ENCODE results near the gene EBPL. TPM values are rescaled to one million over a fixed set of nuclear protein-coding genes. Genes with fewer than 3 reads are reported as not detected.

The EBPL gene
- polyA plus RNA-seq, 3 donors = 10.2 to 29.4 (median 27.3) TPM

GRCh38 chr13:49651570-49652354 lies 39.5 kb downstream of the EBPL start:
- Mint-ChIP-seq H3K36me3 (peaks cover 0 to 3% of the 10 kb centered on the region in 2 donors), H3K4me3 (no peak overlapping the region), H3K27ac (no peak overlapping the region), H3K27me3 (ENCODE audit: low read depth in 3 of 3) (peaks cover 0 to 4% (median 3%) of the 10 kb centered on the region in 3 donors), H3K4me1 (peaks cover 6% of the 10 kb centered on the region), H3K9me3 (no peaks in the 10 kb centered on the region)
- H3K4me3 ChIP-seq (replicated peaks in 1 of 3; ENCODE audit: low read depth in 2 of 3, low read length in 3 of 3) = no peak overlapping the region
- TF ChIP-seq CTCF (IDR thresholded peaks at IDR 0.05) = no peak
- no peaks in the 10 kb centered on the region for H3K36me3 ChIP-seq (replicated peaks in 1 of 2; ENCODE audit: control insufficient read depth in 1 of 2, insufficient read depth in 2 of 2, low read length in 2 of 2)
- no peaks in the 10 kb centered on the region for H3K79me2 ChIP-seq (ENCODE audit: insufficient read depth, low read length)
- no peaks in the 10 kb centered on the region for H3K27me3 ChIP-seq (ENCODE audit: control insufficient read depth in 2 of 2, insufficient read depth in 2 of 2, low read length in 2 of 2)
- peaks cover under 1 to 2% of the 10 kb centered on the region in 2 donors for H3K4me1 ChIP-seq (ENCODE audit: control insufficient read depth in 1 of 2, insufficient read depth in 2 of 2, low read length in 2 of 2)
- H3K9ac ChIP-seq (ENCODE audit: insufficient read depth, low read length, poor library complexity, severe bottlenecking) = no peak overlapping the region
- no peak overlapping the region for H2AFZ ChIP-seq (ENCODE audit: insufficient read depth, low read depth, low read length, poor library complexity, severe bottlenecking)
- intact Hi-C loops (cut with micrococcal nuclease) = loop anchor here (10.0 kb wide), 1 partner anchor 193 kb away; no protein-coding TSS in a partner anchor
- no peaks in the 10 kb centered on the region for H4K20me1 ChIP-seq (ENCODE audit: insufficient read depth, low read length)
- no peak overlapping the region for H3K27ac ChIP-seq (ENCODE audit: low read depth in 1 of 2, low read length in 2 of 2)
- H3K4me2 ChIP-seq (replicated peaks; ENCODE audit: extremely low read depth, low read length, poor library complexity, severe bottlenecking) = no peak overlapping the region
- no peaks in the 10 kb centered on the region for H3K9me3 ChIP-seq (replicated peaks in 1 of 2; ENCODE audit: control insufficient read depth in 1 of 2, insufficient read depth in 1 of 2, low read length in 2 of 2)
- no peak for DNase-seq
- 80% methylated on average over 7 of the region's 17 CpGs for WGBS (ENCODE audit: insufficient coverage)

- Histone ChIP-seq H3K4me1 (ENCODE audit: control insufficient read depth in 1 of 2, insufficient read depth in 2 of 2, low read length in 2 of 2) (peaks cover 14 to 20% of the 10 kb centered on the region in 2 donors), H3K4me3 (replicated peaks in 1 of 3; ENCODE audit: low read depth in 2 of 3, low read length in 3 of 3) (no peak overlapping the region), H3K4me2 (replicated peaks; ENCODE audit: extremely low read depth, low read length, poor library complexity, severe bottlenecking) (no peak overlapping the region), H2AFZ (ENCODE audit: insufficient read depth, low read depth, low read length, poor library complexity, severe bottlenecking) (no peak overlapping the region), H3K9ac (ENCODE audit: insufficient read depth, low read length, poor library complexity, severe bottlenecking) (no peak overlapping the region), H3K79me2 (ENCODE audit: insufficient read depth, low read length) (no peaks in the 10 kb centered on the region), H3K27ac (ENCODE audit: low read depth in 1 of 2, low read length in 2 of 2) (no peak overlapping the region), H3K36me3 (replicated peaks in 1 of 2; ENCODE audit: control insufficient read depth in 1 of 2, insufficient read depth in 2 of 2, low read length in 2 of 2) (no peaks in the 10 kb centered on the region), H3K9me3 (replicated peaks in 1 of 2; ENCODE audit: control insufficient read depth in 1 of 2, insufficient read depth in 1 of 2, low read length in 2 of 2) (no peaks in the 10 kb centered on the region), H4K20me1 (ENCODE audit: insufficient read depth, low read length) (no peaks in the 10 kb centered on the region), H3K27me3 (ENCODE audit: control insufficient read depth in 2 of 2, insufficient read depth in 2 of 2, low read length in 2 of 2) (no peaks in the 10 kb centered on the region)
- H3K27me3 Mint-ChIP-seq (ENCODE audit: low read depth in 3 of 3) = peaks cover 0 to 4% (median 3%) of the 10 kb centered on the region in 3 donors
- no peak for DNase-seq
- H3K9me3 Mint-ChIP-seq = no peaks in the 10 kb centered on the region
- no peak overlapping the region for H3K27ac Mint-ChIP-seq
- intact Hi-C loops (cut with micrococcal nuclease) = loop anchor here (10.0 kb wide), 1 partner anchor 195 kb away; no protein-coding TSS in a partner anchor
- H3K4me3 Mint-ChIP-seq = no peak overlapping the region
- 85% methylated on average over 2 of the region's 2 CpGs for WGBS (ENCODE audit: insufficient coverage)
- H3K4me1 Mint-ChIP-seq = peaks cover 16% of the 10 kb centered on the region
- TF ChIP-seq CTCF (IDR thresholded peaks at IDR 0.05) = no peak
- H3K36me3 Mint-ChIP-seq = peaks cover 0 to 3% of the 10 kb centered on the region in 2 donors
These were observed 41.3 kb downstream of the EBPL start for GRCh38 chr13:49649963-49650312.

Measured in CD14-positive monocyte (primary cell).